ENCODE data around the gene EML2. TPM values are rescaled to one million over a fixed set of nuclear protein-coding genes. Genes with fewer than 3 reads are reported as not detected.

Gene EML2
- total and polyA plus RNA-seq, 2 experiments from 2014 or later = 13.9 to 17.0 TPM

DNA sequence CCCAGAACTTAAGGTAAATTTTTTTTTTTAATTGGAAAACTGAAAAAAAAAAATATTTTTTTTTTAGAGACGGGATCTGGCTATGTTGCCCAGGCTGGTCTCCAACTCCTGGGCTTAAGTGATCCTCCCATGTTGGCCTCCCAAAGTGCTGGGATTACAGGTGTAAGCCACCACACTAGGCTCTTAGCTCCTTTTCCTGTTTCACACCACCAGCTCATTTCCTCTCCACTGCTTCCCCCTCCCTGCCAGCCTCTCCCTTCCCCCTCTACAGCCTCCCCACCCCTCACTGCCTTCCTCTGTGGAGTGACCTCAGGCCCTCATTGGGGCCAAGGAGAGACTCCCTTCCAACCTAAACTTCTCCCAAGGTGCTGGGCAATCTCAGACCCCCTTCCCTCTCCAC lies 24.6 kb upstream of the EML2 start:
- 77% methylated on average over 1 of the region's 1 CpG for WGBS (ENCODE audit: low lambda C conversion rate, missing lambda C conversion rate)
- H4K20me1 ChIP-seq (ENCODE audit: insufficient read depth, poor library complexity, severe bottlenecking) = no peaks in the 10 kb centered on the region
- no peak overlapping the region for H3K27ac ChIP-seq
- H3K36me3 ChIP-seq (replicated peaks; ENCODE audit: insufficient read depth, low read depth) = no peaks in the 10 kb centered on the region
- H3K9me2 ChIP-seq (replicated peaks; ENCODE audit: insufficient read depth) = no peaks in the 10 kb centered on the region
- no peaks in the 10 kb centered on the region for H3K79me2 ChIP-seq
- TF ChIP-seq, protein P1, sequence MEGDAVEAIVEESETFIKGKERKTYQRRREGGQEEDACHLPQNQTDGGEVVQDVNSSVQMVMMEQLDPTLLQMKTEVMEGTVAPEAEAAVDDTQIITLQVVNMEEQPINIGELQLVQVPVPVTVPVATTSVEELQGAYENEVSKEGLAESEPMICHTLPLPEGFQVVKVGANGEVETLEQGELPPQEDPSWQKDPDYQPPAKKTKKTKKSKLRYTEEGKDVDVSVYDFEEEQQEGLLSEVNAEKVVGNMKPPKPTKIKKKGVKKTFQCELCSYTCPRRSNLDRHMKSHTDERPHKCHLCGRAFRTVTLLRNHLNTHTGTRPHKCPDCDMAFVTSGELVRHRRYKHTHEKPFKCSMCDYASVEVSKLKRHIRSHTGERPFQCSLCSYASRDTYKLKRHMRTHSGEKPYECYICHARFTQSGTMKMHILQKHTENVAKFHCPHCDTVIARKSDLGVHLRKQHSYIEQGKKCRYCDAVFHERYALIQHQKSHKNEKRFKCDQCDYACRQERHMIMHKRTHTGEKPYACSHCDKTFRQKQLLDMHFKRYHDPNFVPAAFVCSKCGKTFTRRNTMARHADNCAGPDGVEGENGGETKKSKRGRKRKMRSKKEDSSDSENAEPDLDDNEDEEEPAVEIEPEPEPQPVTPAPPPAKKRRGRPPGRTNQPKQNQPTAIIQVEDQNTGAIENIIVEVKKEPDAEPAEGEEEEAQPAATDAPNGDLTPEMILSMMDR (IDR thresholded peaks at IDR 0.05; ENCODE audit: poor library complexity) = no peak
- no peak for TF ChIP-seq EZH2phosphoT487 (IDR thresholded peaks at IDR 0.05; ENCODE audit: low read depth, severe bottlenecking, unreplicated experiment)
- no peak for TF ChIP-seq EZH2 (IDR thresholded peaks at IDR 0.05; ENCODE audit: borderline replicate concordance)
- no peak overlapping the region for H2AFZ ChIP-seq
- H3K4me2 ChIP-seq = no peak overlapping the region
- peaks cover 5% of the 10 kb centered on the region for H3K27me3 ChIP-seq
- H3K4me1 ChIP-seq (ENCODE audit: insufficient read depth) = peaks cover 7% of the 10 kb centered on the region
- DNase-seq (ENCODE audit: low spot score) = no peak
- H3K9me3 ChIP-seq (ENCODE audit: low read depth) = no peaks in the 10 kb centered on the region
- no peak overlapping the region for H3K4me3 ChIP-seq

DNA sequence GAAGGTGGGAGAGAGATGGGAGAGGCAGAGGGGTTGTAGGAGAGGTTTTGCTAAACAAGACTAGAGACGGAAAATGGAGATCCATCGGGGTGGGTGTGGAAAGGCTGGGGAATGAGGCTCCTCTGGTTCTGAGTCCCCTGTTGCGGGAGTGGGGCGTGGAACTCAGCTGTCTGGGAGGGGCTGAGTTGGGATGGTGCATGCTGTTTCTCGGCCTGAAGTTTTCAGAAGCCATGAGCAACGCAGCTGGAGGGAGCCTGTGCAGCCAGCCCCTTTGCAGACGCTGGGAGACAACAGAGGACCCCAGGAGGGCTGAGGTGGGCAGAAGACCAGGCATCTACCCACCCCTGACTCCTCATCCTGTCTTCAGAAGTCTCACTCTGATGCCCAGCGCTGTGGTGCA lies 21.4 kb upstream of the EML2 start:
- Histone ChIP-seq H3K4me1 (ENCODE audit: insufficient read depth) (peaks cover 11% of the 10 kb centered on the region), H4K20me1 (ENCODE audit: insufficient read depth, poor library complexity, severe bottlenecking) (no peaks in the 10 kb centered on the region), H3K9me2 (replicated peaks; ENCODE audit: insufficient read depth) (no peaks in the 10 kb centered on the region), H3K9me3 (ENCODE audit: low read depth) (no peaks in the 10 kb centered on the region), H3K79me2 (no peaks in the 10 kb centered on the region), H3K36me3 (replicated peaks; ENCODE audit: insufficient read depth, low read depth) (no peaks in the 10 kb centered on the region), H3K27ac (no peak overlapping the region), H3K4me3 (no peak overlapping the region), H2AFZ (no peak overlapping the region), H3K4me2 (no peak overlapping the region), H3K27me3 (no peaks in the 10 kb centered on the region)
- TF ChIP-seq, protein P1 (IDR thresholded peaks at IDR 0.05; ENCODE audit: poor library complexity) = no peak
- no peak for TF ChIP-seq EZH2 (IDR thresholded peaks at IDR 0.05; ENCODE audit: borderline replicate concordance)
- TF ChIP-seq EZH2phosphoT487 (IDR thresholded peaks at IDR 0.05; ENCODE audit: low read depth, severe bottlenecking, unreplicated experiment) = no peak
- WGBS (ENCODE audit: low lambda C conversion rate, missing lambda C conversion rate) = 40% methylated on average over 8 of the region's 8 CpGs
- DNase-seq (ENCODE audit: low spot score) = no peak

DNA sequence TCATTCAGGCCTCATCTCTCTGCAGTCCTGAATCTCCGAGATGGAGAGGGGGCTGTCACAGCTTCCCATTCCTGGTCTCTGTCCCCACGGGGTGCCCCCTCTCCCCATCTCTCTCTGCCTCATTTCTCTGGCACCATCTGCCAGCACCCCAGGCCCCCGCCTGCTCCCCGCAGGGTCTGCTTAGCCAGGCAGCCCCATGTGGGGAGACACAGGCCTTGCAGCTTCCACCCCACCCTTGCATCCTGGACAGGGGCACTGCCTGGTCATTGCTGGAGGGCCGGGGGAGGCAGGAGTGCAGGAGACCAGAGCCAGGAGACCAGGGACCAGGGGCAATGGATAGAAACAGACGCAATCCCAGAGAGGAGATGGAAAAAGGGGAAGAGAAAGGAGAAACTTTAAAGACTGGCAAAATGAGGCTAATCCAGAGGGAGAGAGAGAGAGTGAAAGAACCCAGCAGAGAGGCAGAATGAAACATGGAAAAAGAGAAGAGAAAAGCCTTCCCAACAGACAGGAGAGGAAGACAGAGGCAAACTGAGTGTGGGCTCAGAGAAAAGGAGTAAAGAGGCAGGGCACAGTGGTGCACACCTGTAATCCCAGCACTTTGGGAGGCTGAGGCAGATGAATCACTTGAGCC lies 20.0 kb upstream of the EML2 start:
- Histone ChIP-seq H3K4me1 (ENCODE audit: insufficient read depth) (peaks cover 11% of the 10 kb centered on the region), H3K4me3 (no peak overlapping the region), H3K36me3 (replicated peaks; ENCODE audit: insufficient read depth, low read depth) (no peaks in the 10 kb centered on the region), H3K4me2 (no peak overlapping the region), H3K27me3 (no peaks in the 10 kb centered on the region), H3K9me3 (ENCODE audit: low read depth) (no peaks in the 10 kb centered on the region), H3K27ac (no peak overlapping the region), H4K20me1 (ENCODE audit: insufficient read depth, poor library complexity, severe bottlenecking) (no peaks in the 10 kb centered on the region), H3K9me2 (replicated peaks; ENCODE audit: insufficient read depth) (no peaks in the 10 kb centered on the region), H2AFZ (no peak overlapping the region), H3K79me2 (no peaks in the 10 kb centered on the region)
- no peak for TF ChIP-seq EZH2phosphoT487 (IDR thresholded peaks at IDR 0.05; ENCODE audit: low read depth, severe bottlenecking, unreplicated experiment)
- TF ChIP-seq, protein P1 (IDR thresholded peaks at IDR 0.05; ENCODE audit: poor library complexity) = no peak
- TF ChIP-seq EZH2 (IDR thresholded peaks at IDR 0.05; ENCODE audit: borderline replicate concordance) = no peak
- 74% methylated on average over 5 of the region's 6 CpGs for WGBS (ENCODE audit: low lambda C conversion rate, missing lambda C conversion rate)
- DNase-seq (ENCODE audit: low spot score) = no peak

All from hepatocyte (in vitro differentiated cells).